Measurements from ENCODE around the gene L3MBTL3. TPM values are rescaled to one million over a fixed set of nuclear protein-coding genes. Genes with fewer than 3 reads are reported as not detected.
A peak's percentile ranks its signal among the peaks of the same experiment; 100 is the strongest.

The L3MBTL3 gene
- total and polyA plus RNA-seq, 2 experiments from 2014 or later, result 8.7 to 11.2 TPM

GRCh38 chr6:130019326-130020072 is 1.1 kb downstream of the L3MBTL3 start:
- Mint-ChIP-seq H3K27me3 (ENCODE audit: insufficient read depth, low read depth, poor library complexity) (peaks cover 10% of the 10 kb centered on the region), H3K4me3 (peak overlapping the region; percentile 83), H3K9me3 (peaks cover 5% of the 10 kb centered on the region; the same call in 2 of the 3 replicates), H3K4me1 (peaks cover 10% of the 10 kb centered on the region), H3K27ac (no peak overlapping the region), H3K36me3 (ENCODE audit: low read depth) (peaks cover 4% of the 10 kb centered on the region; the same call in 2 of the 3 replicates)
- Histone ChIP-seq H3K27ac (ENCODE audit: low read depth) (no peak overlapping the region), H3K27me3 (ENCODE audit: insufficient read depth) (peaks cover 7% of the 10 kb centered on the region), H3K4me2 (peak overlapping the region; percentile 85), H3K4me1 (ENCODE audit: insufficient read depth) (peaks cover 8% of the 10 kb centered on the region), H2AFZ (peak overlapping the region; percentile 91), H3K9me2 (ENCODE audit: insufficient read depth) (no peaks in the 10 kb centered on the region), H3K79me2 (replicated peaks; ENCODE audit: insufficient read depth) (peaks cover 12% of the 10 kb centered on the region; the same call in 1 of the 2 replicates), H3F3A (replicated peaks; ENCODE audit: low read depth) (0 out of 2 replicates have a peak, but pooled peaks cover 8% of the 10 kb centered on the region), H3K36me3 (ENCODE audit: insufficient read depth) (no peaks in the 10 kb centered on the region), H3K4me3 (peak overlapping the region; percentile 89), H4K20me1 (replicated peaks; ENCODE audit: insufficient read depth) (peaks cover 11% of the 10 kb centered on the region)
- DNase-seq (ENCODE audit: low spot score) (peak; percentile 56), ATAC-seq (no peak; the same call in 1 of the 3 replicates)
- TF ChIP-seq CREB1 (CRISPR knock-in tag; IDR thresholded peaks at IDR 0.05; ENCODE audit: low read depth), result no peak
- TF ChIP-seq ZNF331 (CRISPR knock-in tag; IDR thresholded peaks at IDR 0.05; ENCODE audit: low read depth), result no peak
- no peak for TF ChIP-seq ETS1 (IDR thresholded peaks at IDR 0.05)
- TF ChIP-seq EZH2 (IDR thresholded peaks at IDR 0.05; ENCODE audit: low read depth, unreplicated experiment), result no peak
- no peak for TF ChIP-seq POLR2AphosphoS5 (IDR thresholded peaks at IDR 0.05; ENCODE audit: low read depth)
- no peak for TF ChIP-seq ZNF114 (CRISPR knock-in tag; IDR thresholded peaks at IDR 0.05)
- no peak for TF ChIP-seq JUNB (IDR thresholded peaks at IDR 0.05; ENCODE audit: unreplicated experiment)
- no peak for TF ChIP-seq EZH2phosphoT487 (IDR thresholded peaks at IDR 0.05; ENCODE audit: unreplicated experiment)
- TF ChIP-seq STAT1 (IDR thresholded peaks at IDR 0.05; ENCODE audit: unreplicated experiment), result no peak
- TF ChIP-seq ZNF462 (CRISPR knock-in tag; IDR thresholded peaks at IDR 0.05), result no peak
- no peak for TF ChIP-seq CTCF (conservative IDR thresholded peaks at IDR 0.05; ENCODE audit: low read depth in 2 of 2)
- no peak for TF ChIP-seq REST (IDR thresholded peaks at IDR 0.05; ENCODE audit: unreplicated experiment)
- TF ChIP-seq NANOG (IDR thresholded peaks at IDR 0.05; ENCODE audit: borderline replicate concordance), result no peak

Measured in GM23338 (cell line).